DMS 273 treated with DMSO at 0.1 percent for 48 hours (cell line): ENCODE data around the gene ALOX5AP.

Experiments
- DNase-seq: peaks from one replicate; lab custom pipeline; 2025; lab: John Stamatoyannopoulos, UW

Gene ALOX5AP

DNA sequence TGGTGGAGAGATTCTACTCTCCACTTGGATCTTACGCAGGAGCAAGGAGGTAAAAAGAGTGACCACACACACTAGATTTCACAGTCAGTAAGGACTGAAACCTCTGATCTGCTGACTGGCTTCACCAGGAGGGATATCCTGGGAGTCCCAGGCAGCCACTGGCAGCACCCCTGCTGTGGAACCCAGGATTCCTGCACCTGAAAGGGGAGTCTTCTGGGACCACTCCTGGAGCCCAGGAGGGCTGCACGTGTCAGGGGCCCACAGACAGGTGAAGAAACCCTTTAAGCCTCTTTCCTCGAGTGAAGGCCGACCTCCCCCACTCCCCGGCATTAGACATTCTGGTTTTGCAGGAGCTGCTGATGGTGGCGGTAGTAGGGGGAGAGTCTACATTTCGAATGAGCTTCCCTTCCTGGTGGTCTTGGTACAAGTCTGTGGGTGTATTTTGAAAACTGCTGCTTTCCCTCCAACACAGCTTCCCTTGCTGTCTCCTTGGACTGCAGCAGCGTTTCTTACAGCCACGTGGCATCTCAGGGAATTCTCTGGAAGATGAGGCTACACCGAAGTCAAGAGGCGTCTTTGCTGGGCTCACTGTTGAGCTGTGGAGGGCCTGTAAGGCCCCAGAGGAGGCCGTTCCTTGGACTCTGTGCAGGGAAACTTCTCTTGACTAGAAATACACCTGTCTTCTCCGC, 62.6 kb downstream of the ALOX5AP start:
- no peak for DNase-seq

DNA sequence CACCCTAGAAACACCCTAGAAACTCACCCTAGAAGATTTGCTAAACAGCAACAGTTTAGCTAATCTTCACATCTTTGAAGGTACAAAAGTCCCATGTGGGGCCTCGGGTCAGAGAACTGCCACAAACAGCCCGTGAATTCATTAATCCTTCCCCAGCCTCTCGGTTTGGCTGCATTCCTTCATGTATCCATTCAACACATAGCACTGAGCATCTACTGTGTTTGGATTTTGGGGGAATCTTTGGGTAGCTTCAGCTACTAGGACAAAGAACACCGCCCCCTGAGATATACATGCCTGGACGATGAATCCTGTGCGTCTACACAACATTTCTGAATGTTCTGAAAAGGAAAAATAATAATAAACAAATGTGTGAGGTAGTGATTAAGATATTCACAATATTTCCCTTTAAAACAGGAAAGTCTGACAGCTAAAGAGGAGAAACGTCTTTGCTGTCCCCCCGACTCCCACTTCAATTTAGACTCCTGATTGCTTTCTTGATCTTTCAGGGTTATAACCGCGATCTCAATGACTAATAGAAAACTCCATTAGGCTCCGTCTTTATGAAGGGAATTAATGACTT, 63.5 kb downstream of the ALOX5AP start:
- no peak for DNase-seq

DNA sequence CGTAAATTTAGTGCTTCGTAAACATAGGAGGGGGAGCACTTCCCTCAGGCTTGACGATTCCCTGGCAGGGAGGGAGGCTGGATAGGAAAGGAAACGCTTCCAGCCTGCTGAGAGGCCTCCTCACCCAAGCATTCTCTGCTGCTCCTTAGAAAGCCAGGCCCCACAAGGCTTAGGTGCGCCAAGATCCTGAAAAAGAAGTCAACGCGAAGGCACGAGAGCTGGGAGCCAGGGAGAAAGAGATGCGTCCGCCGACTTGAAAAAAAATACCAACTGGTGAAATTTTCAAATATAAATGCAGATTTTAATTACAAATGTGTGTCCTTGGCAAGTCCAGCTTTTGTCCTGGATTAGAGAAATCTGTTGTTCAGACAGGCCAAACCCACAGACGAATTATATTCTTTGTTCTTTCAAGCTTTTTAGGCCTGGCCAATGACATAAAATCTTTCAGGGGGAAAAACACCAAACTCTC, 64.0 kb downstream of the ALOX5AP start:
- no peak for DNase-seq

DNA sequence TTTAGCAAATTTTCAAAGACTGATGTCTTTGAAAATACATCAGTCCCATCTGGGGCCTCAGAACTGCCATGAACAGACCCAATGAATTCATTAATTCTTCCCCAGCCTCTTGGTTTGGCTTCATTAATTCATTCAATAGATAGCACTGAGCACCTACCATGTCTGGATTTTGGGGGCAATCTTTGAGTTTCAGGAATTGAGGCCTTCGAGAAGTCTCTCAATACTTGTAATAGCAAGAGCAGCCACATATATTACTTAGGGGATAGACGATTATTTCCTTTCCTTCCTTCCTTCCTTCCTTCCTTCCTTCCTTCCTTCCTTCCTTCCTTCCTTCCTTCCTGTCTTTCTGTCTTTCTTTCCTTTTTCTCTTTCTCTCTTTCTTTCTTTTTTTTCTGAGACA, 64.8 kb downstream of the ALOX5AP start:
- no peak for DNase-seq

DNA sequence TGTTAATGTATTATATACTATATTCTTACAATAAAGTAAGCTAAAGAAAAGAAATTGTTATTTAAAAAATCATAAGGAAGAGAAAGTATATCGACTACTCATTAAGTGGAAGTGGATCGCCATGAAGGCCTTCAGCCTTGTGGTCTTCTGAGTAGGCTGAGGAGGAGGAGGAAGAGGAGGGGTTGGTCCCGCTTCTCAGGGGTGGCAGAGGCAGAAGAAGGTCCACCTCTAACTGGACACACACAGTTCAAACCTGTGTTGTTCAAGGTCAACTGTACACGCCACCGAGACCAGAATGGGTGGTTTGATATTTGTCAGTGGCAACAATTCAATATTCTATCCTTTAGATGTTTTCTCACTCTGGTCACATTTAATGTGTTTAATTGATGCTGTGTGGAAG, 67.2 kb downstream of the ALOX5AP start:
- DNase-seq = no peak

DNA sequence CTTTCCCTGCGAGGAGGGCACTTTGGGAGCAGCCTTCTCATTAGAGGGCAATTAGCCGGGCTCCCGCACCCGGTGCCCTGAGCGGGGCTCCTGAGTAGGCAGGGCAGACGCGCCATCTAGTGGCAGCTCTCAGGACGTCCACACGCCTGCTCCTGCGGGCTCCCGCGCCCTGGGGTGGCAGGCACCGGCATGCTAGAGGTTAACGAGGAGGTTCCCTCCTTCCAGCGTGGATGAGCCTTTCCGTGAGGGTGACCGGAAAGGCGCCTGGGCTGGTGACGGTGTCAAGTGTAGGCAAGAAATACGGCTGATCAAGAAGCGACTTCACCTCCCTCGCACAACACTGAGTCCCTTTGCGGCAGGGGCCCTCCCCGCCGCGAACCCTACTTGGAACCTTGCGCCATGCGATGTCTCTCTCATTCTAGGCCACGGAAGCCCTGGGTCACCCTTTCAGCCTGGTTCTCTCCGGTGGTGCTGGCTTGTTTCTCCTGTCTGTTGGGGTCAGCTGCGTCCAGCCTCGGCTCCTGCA, 67.7 kb downstream of the ALOX5AP start:
- DNase-seq = no peak

DNA sequence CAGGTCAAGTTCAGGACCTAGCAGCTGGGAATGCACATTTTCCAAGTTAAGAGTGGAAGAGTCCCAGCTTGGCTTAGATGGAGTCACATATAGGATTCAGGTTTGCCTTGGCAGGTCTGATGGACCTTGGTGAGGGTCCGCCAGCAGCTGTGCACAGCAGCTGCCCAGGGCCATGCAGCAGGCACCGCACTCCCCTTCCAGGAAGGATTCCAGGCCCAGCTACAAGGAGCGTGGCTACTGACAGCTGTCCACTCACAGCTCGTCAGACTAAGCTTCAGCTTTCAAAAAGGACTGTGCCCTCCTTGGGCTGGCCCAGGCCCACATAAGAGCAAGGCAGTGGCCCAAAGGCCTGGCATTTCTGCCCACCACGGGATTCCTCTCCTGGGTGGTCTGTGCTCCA, 68.4 kb downstream of the ALOX5AP start:
- no peak for DNase-seq

DNA sequence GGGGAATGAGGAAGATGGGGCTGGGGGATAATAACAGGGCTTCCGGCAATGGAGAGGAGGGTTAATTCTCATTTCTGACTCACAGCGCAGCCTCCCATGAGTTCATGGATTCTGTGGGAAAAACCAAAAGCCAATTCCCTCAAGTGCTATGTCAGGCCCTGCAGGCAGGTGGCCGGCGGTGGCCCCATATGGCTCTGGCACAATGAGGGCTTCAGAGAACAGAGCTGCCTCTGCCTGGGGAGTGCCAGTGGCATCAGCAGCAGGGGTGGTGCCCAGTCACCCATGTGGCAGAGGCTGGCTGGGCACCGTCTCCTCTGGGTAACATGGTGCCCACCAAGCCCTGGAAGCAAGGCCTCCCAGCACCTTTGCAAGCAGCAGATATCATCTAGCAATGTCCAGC, 69.1 kb downstream of the ALOX5AP start:
- DNase-seq = no peak

DNA sequence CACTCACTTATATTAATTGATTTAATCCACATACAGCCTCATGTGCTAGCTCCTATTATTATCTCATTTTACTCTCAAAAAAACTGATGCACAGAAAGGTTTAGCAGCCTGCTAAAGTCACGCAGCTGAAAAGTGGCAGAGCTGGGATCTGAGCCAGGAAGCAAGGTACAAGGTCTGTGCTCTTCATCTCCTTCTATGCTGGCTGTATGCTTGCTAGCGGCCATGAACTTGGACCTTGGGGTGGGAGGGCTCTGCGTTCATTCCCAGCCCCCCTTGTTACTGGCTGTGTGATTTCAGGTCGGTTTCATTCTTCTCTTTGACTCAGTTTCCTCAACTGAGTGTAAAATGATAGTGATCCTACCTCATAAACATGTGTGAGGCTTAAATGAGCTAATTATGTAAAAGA, 69.8 kb downstream of the ALOX5AP start:
- DNase-seq = no peak

DNA sequence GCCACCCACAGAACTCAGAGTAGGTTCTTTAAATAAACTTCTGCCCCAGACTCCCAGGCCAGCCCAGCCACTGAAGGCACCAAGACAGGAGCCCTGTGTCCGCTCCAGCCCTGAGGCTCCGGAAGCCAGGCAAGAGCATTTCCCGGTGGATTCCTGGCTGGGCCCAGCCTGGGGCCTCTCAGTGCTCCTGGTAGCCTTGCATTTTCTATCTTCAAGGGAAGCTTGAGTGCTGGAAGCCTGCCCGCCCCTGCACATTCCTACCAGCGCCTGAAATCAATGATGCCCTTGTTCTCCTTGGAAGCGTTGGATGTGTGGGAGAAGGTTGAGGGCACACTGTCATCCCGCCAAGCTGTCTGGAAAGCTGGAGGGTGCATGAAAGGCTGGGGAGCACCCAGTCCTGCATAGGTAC, 70.3 kb downstream of the ALOX5AP start:
- no peak for DNase-seq

DNA sequence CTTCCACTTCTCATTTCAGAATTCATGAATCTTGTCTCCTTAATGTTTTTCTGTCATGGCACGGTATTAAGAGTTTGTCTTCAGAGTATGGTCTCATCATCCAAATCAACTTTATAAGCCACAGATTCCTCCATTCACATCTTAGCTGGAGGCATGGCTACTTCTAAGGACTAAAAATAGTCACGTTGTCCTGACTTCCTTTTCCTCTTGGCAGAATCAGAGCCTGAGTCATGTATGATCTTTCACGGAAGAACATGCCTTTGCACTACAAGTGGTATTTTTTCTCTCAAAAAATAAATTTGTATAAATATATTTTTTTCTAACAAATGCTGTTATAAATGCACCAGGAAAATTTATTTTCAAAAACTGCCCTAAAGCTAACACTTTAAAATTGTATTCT, 71.4 kb downstream of the ALOX5AP start:
- DNase-seq = no peak

DNA sequence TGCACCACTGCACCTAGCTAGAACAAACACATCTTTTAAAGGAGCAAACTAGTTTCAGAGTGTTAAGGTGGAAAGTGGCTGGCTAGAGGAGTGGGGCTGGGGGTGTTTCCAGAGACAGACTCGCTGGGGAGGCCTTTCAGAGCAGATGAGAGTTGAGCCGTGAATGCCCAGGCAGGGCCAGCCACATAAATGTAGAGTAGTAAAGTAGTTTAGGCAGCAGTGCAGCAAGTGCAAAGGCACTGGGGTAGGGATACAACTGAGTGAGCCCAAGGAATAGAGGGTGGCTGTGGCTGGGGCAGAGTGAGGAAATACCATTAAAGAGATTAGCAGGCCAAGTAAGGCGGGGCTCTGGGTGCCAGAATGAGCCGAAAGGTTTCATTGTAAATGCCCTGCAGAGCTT, 72.0 kb downstream of the ALOX5AP start:
- no peak for DNase-seq

DNA sequence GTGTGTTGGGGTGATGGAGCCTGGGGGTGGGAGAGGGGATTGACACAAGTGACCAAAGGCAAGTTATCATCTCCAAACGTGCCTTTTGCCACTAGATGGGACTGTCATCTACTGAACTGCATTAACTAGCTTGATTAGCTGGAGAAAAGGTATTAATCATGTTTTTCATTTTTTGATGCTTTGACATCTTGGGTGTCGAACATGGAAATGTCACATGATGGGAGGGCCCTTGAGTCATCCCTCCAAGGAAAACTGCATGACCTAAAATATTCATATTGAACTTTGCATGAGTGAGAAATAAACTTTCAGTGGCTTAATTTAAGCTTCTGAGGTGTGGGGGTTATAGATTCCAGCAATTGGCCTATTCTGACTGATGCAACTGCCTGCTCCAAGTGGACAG, 73.3 kb downstream of the ALOX5AP start:
- no peak for DNase-seq

DNA sequence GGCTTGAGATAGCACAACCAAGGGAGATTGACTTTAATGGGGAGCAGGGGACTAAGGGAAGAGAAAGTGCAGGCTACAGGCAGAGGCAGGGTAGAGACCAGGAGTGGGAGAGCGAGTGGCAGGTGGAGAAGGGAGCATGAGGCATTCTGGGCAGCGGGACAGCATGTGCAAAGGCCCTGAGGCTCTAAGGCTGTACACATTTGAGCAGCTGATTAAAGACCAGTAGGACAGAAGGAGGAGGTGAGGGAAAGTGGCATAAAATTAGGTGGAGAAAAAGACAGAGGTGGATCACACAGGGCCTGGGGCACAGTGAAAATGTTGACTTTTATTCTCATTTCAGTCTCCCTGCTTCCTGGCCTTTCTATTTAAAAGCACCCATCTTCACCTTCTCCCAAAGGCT, 74.4 kb downstream of the ALOX5AP start:
- DNase-seq = no peak

DNA sequence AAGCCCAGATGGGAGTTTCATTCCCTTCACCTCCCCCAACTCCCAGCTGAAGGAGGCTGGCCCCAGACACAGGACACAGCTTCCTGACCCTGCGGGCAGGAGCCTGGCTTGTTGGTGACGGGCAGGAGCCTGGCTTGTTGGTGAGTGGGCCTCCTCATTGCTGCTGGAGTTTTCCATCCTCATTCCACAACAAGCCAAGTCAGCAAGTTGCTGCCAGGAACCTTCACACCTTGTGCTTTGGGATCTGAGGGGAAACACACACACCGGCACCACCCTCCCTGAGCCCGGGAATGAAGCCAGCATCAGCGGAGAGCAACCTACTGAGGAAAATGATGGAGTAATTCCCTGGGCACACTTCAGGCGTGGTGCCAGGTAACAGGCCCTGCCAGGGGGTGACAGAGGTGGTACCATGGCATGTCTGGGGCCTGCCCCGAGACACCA, 74.9 kb downstream of the ALOX5AP start:
- DNase-seq = no peak

DNA sequence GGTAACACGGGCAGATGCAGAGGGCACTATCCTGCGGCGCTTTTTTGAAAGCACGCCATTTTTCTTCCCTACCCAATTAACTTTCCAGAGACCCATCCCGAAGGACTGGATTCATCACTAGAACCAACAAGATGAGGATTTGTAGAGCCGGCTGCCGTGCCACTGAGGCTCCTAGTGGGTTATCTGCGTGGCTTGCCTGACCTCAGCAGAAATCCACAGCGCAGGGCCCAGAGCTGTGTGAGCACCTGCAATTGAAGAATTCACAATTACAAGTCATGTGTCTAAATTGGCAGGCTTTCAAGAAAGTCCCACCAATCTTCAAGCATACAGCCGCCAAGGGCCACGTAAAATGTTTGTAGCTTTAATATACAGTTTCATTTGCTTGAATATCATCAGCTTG, 75.5 kb downstream of the ALOX5AP start:
- no peak for DNase-seq
